Gastrocnemius medialis (tissue), 4 donors: Measurements from ENCODE around the gene LMCD1.

Source experiments
- CTCF ChIP-seq, 5 experiments: fragments of 450-650 bp in 3 of 5; fragments of 200-600 bp in 2 of 5; sonication (generic) in 2 of 5; IDR thresholded peaks in 4 of 5; conservative IDR thresholded peaks in 1 of 5; 1 replicate in 4 of 5; 2 replicates in 1 of 5; pipeline ENCODE4 v1.5.1; 2016 to 2019; ENCODE audit warnings: antibody characterized with exemption in 5 of 5, mild to moderate bottlenecking in 3 of 5, moderate library complexity in 3 of 5
- POLR2A ChIP-seq, 2 donors: fragments of 450-650 bp; IDR thresholded peaks; one replicate each; pipeline ENCODE4 v1.6.1; 2017; ENCODE audit warnings: antibody characterized with exemption in 2 of 2, mild to moderate bottlenecking in 2 of 2, moderate library complexity in 2 of 2

GRCh38 chr3:8503461-8503860 lies 1.8 kb downstream of the LMCD1 start:
- TF ChIP-seq CTCF (IDR thresholded peaks at IDR 0.05 in 4 of 5, conservative IDR thresholded peaks at IDR 0.05 in 1 of 5) (no peak), POLR2A (IDR thresholded peaks at IDR 0.05) (no peak)
